Measurements from ENCODE around the gene SDF2L1. TPM values are rescaled to one million over a fixed set of nuclear protein-coding genes. Genes with fewer than 3 reads are reported as not detected.

The SDF2L1 gene
- total and polyA plus RNA-seq, 9 of the 15 experiments (the other 6 are each of a cell fraction or from before 2014, with no cell fraction given): 15.1 to 989 (median 124) TPM

GRCh38 chr22:21680830-21681565 is 38.9 kb downstream of the SDF2L1 start:
- BruUV-seq (replicated peaks): no TSS peak
- 87% methylated on average over 21 of the region's 21 CpGs for WGBS (ENCODE audit: insufficient coverage, low coverage, missing lambda C conversion rate)
- peaks cover 4% of the 10 kb centered on the region for H3K9me1 ChIP-seq (ENCODE audit: control insufficient read depth, insufficient read depth, low read length)
- peaks cover 16% of the 10 kb centered on the region for H4K20me1 ChIP-seq (replicated peaks; ENCODE audit: control insufficient read depth, insufficient read depth, low read length)
- H3K4me2 ChIP-seq (ENCODE audit: insufficient read depth, low read length): no peak overlapping the region
- H3K27me3 ChIP-seq (ENCODE audit: control insufficient read depth in 2 of 2, insufficient read depth in 2 of 2, low read length in 2 of 2): no peaks in the 10 kb centered on the region
- in situ Hi-C loops (cut with MboI): no loop called here
- no peak overlapping the region for H3K4me3 ChIP-seq
- no peaks in the 10 kb centered on the region for H3K9me3 ChIP-seq (replicated peaks; ENCODE audit: control insufficient read depth, insufficient read depth, low read depth, low read length)
- no peaks in the 10 kb centered on the region for H3K79me2 ChIP-seq (ENCODE audit: control insufficient read depth, insufficient read depth, low read length)
- H3K9ac ChIP-seq (ENCODE audit: insufficient read depth in 1 of 2, low read depth in 2 of 2, low read length in 2 of 2): peak overlapping the region in 1 of 2 experiments; percentile 37; a peak in 2 of 4 replicates
- POLR2A ChIA-PET: interaction anchor here (0.6 to 6.7 kb wide), 6 partner anchors 10 to 48 kb away, joined by 3 to 52 read pairs (median 19); no protein-coding TSS in a partner anchor
- H3K27ac ChIP-seq (ENCODE audit: extremely low read depth, low read depth, low read length): no peak overlapping the region; the same call in 2 of the 3 replicates
- intact Hi-C loops (cut with micrococcal nuclease): no loop called here
- H2AFZ ChIP-seq (ENCODE audit: low read depth, low read length): no peak overlapping the region
- FAIRE-seq: no peak
- DNase-seq (ENCODE audit: extremely low read depth in 1 of 4, low spot score in 3 of 4): peak in 2 of 4 experiments; percentile 58 to 63
- peaks cover 0 to 36% of the 10 kb centered on the region in 2 experiments; a peak in 2 of 5 replicates for H3K4me1 ChIP-seq (replicated peaks in 1 of 2; ENCODE audit: control insufficient read depth in 2 of 2, insufficient read depth in 2 of 2, low read length in 2 of 2)
- ATAC-seq: peak; percentile 8
- peaks cover 67% of the 10 kb centered on the region; the same call in 2 of the 3 replicates for H3K36me3 ChIP-seq (ENCODE audit: control insufficient read depth, insufficient read depth, low read length)
- CTCF ChIA-PET (ENCODE audit: low intra/inter-chr PET ratio): no interaction called here
- TF ChIP-seq NFRKB (IDR thresholded peaks at IDR 0.05; ENCODE audit: low read depth) (no peak), POLR2G (IDR thresholded peaks at IDR 0.05; ENCODE audit: low read depth, low read length) (no peak), SUPT5H (IDR thresholded peaks at IDR 0.05) (0 out of 2 replicates have a peak, but pooled peaks have one; percentile 39), ZNF121 (CRISPR knock-in tag; conservative IDR thresholded peaks at IDR 0.05) (no peak), UBTF (IDR thresholded peaks at IDR 0.05; ENCODE audit: borderline replicate concordance in 1 of 2, low read depth in 2 of 2, low read length in 2 of 2) (no peak), EZH2 (IDR thresholded peaks at IDR 0.05; ENCODE audit: borderline replicate concordance, low read depth, low read length) (no peak), GATAD2A (IDR thresholded peaks at IDR 0.05) (no peak), ZNF280B (CRISPR knock-in tag; IDR thresholded peaks at IDR 0.05) (no peak), HMBOX1 (IDR thresholded peaks at IDR 0.05) (no peak), NFATC3 (IDR thresholded peaks at IDR 0.05) (no peak), HNRNPH1 (optimal IDR thresholded peaks at IDR 0.05; ENCODE audit: low read depth, low read length) (no peak), PYGO2 (tag; IDR thresholded peaks at IDR 0.05) (no peak), SRSF3 (IDR thresholded peaks at IDR 0.05; ENCODE audit: insufficient read depth, low read length) (no peak), NELFE (IDR thresholded peaks at IDR 0.05; ENCODE audit: insufficient read depth, insufficient read length) (no peak), DDX20 (tag; IDR thresholded peaks at IDR 0.05; ENCODE audit: low read depth) (no peak)
